Measurements from ENCODE around the gene CAP2.

Gene CAP2

GRCh38 chr6:17418281-17419188 is 25.1 kb downstream of the CAP2 start:
- TF ChIP-seq CTCF (IDR thresholded peaks at IDR 0.05) = no peak

- no peak for TF ChIP-seq CTCF (IDR thresholded peaks at IDR 0.05)
Measured at GRCh38 chr6:17419189-17419575, 25.8 kb downstream of the CAP2 start.

GRCh38 chr6:17420368-17420767 is 27.0 kb downstream of the CAP2 start:
- TF ChIP-seq CTCF (IDR thresholded peaks at IDR 0.05) = no peak

- TF ChIP-seq CTCF (IDR thresholded peaks at IDR 0.05) = no peak
Measured at GRCh38 chr6:17421406-17421805, 28.0 kb downstream of the CAP2 start.

GRCh38 chr6:17423026-17423425 is 29.6 kb downstream of the CAP2 start:
- no peak for TF ChIP-seq CTCF (IDR thresholded peaks at IDR 0.05)

- no peak for TF ChIP-seq CTCF (IDR thresholded peaks at IDR 0.05)
Measured at GRCh38 chr6:17427062-17427461, 33.7 kb downstream of the CAP2 start.

GRCh38 chr6:17427617-17428016 is 34.2 kb downstream of the CAP2 start:
- TF ChIP-seq CTCF (IDR thresholded peaks at IDR 0.05) = no peak

All from LNCAP (cell line).